IMR-90 (cell line): ENCODE data around the gene CLPX. TPM values are rescaled to one million over a fixed set of nuclear protein-coding genes. Genes with fewer than 3 reads are reported as not detected.

Source experiments
- ATAC-seq: fragments of 200-7000 bp; cut with Tn5 transposase; 2 replicates; pipeline ENCODE4 v1.9.1; 2020; ENCODE audit warnings: low read depth, mild to moderate bottlenecking, moderate library complexity
- BruUV-seq: library from RNA; stranded (reverse); fragments of 400-500 nt; replicated peaks from 2 replicates; lab custom pipeline; 2021; lab: Mats Ljungman, UMichigan
- CTCF ChIA-PET: fragments of 300-600 bp; formaldehyde crosslinking; extraction: SDS; loops from one replicate; lab custom pipeline; 2021; ENCODE audit warnings: antibody characterized with exemption; lab: Yijun Ruan, JAX
- POLR2A ChIA-PET: fragments of 300-600 bp; sonication (Branson Sonifier 250); formaldehyde crosslinking; loops from one replicate; lab custom pipeline; 2022; ENCODE audit warnings: antibody characterized with exemption; ENCODE audit not compliant: unreplicated experiment; lab: Charles Lee
- DNase-seq: peaks from one replicate; pipeline ENCODE4 v3.0.0; 2013
- H2AFZ ChIP-seq: replicated peaks from 2 replicates; pipeline ENCODE3; 2013; ENCODE audit warnings: low read length, mild to moderate bottlenecking; ENCODE audit not compliant: poor library complexity
- H2AK5ac ChIP-seq: 2 replicates; pipeline ENCODE4 v1.6.1; 2013; ENCODE audit warnings: low read depth, low read length, inconsistent platforms
- H2AK9ac ChIP-seq: replicated peaks from 2 replicates; pipeline ENCODE3; 2013; ENCODE audit warnings: mild to moderate bottlenecking, low read depth, low read length, moderate library complexity; ENCODE audit not compliant: poor library complexity
- H2BK120ac ChIP-seq: 2 replicates; pipeline ENCODE4 v1.6.1; 2013; ENCODE audit warnings: low read depth, low read length, inconsistent platforms
- H2BK15ac ChIP-seq: 3 replicates; pipeline ENCODE4 v1.6.1; 2013; ENCODE audit warnings: low read depth, low read length, inconsistent platforms
- H2BK20ac ChIP-seq: 2 replicates; pipeline ENCODE4 v1.6.1; 2013; ENCODE audit warnings: low read depth, mild to moderate bottlenecking, inconsistent platforms, low read length, moderate library complexity
- H2BK5ac ChIP-seq: 2 replicates; pipeline ENCODE4 v1.6.1; 2013; ENCODE audit warnings: mild to moderate bottlenecking, low read depth, low read length, inconsistent platforms; ENCODE audit not compliant: poor library complexity, severe bottlenecking
- H3K14ac ChIP-seq: replicated peaks from 2 replicates; pipeline ENCODE4 v1.6.1; 2013; ENCODE audit warnings: low read depth, low read length, inconsistent platforms
- H3K18ac ChIP-seq: 2 replicates; pipeline ENCODE4 v1.6.1; 2013; ENCODE audit warnings: low read depth, low read length, control low read depth
- H3K23ac ChIP-seq: 2 replicates; pipeline ENCODE4 v1.6.1; 2013; ENCODE audit warnings: low read depth, low read length, inconsistent platforms
- H3K27ac ChIP-seq: 2 replicates; pipeline ENCODE4 v1.5.1; 2013; ENCODE audit warnings: mild to moderate bottlenecking, control low read depth, low read length; ENCODE audit not compliant: insufficient read depth
- H3K27me3 ChIP-seq: 2 replicates; pipeline ENCODE4 v1.6.1; 2013; ENCODE audit warnings: low read length; ENCODE audit not compliant: control insufficient read depth, insufficient read depth
- H3K36me3 ChIP-seq: 2 replicates; pipeline ENCODE4 v1.6.1; 2013; ENCODE audit warnings: low read length, mixed read lengths; ENCODE audit not compliant: control insufficient read depth, insufficient read depth
- H3K4ac ChIP-seq: 2 replicates; pipeline ENCODE4 v1.6.1; 2013; ENCODE audit warnings: low read depth, low read length, inconsistent platforms
- H3K4me1 ChIP-seq: 2 replicates; pipeline ENCODE4 v1.6.1; 2013; ENCODE audit warnings: low read length, mixed read lengths; ENCODE audit not compliant: control insufficient read depth, insufficient read depth
- H3K4me2 ChIP-seq: 2 replicates; pipeline ENCODE4 v1.6.1; 2013; ENCODE audit warnings: low read depth, mild to moderate bottlenecking, control low read depth, low read length, moderate library complexity
- H3K4me3 ChIP-seq: 2 replicates; pipeline ENCODE4 v1.5.1; 2013; ENCODE audit warnings: low read depth, mild to moderate bottlenecking, control low read depth, low read length, moderate library complexity; ENCODE audit not compliant: insufficient read depth
- H3K56ac ChIP-seq: 2 replicates; pipeline ENCODE4 v1.6.1; 2013; ENCODE audit warnings: low read length, inconsistent platforms; ENCODE audit not compliant: insufficient read depth; ENCODE audit errors: extremely low read depth
- H3K79me1 ChIP-seq, 2 experiments: 2 replicates each; pipeline ENCODE4 v1.6.1; 2013; ENCODE audit warnings: low read length in 2 of 2, inconsistent platforms in 1 of 2, low read depth in 1 of 2
- H3K9ac ChIP-seq: 2 replicates; pipeline ENCODE4 v1.6.1; 2013; ENCODE audit warnings: low read depth, low read length, control low read depth
- H3K9me1 ChIP-seq: 2 replicates; pipeline ENCODE4 v1.6.1; 2013; ENCODE audit warnings: low read length, inconsistent platforms; ENCODE audit not compliant: insufficient read depth
- H3K9me3 ChIP-seq: 2 replicates; pipeline ENCODE4 v1.6.1; 2013; ENCODE audit warnings: low read length; ENCODE audit not compliant: control insufficient read depth, insufficient read depth
- H4K20me1 ChIP-seq: 2 replicates; pipeline ENCODE4 v1.6.1; 2013; ENCODE audit warnings: low read length, inconsistent platforms; ENCODE audit not compliant: insufficient read depth
- H4K5ac ChIP-seq: 2 replicates; pipeline ENCODE4 v1.6.1; 2013; ENCODE audit warnings: mild to moderate bottlenecking, low read depth, low read length, control low read depth
- H4K8ac ChIP-seq, 2 experiments: 2 replicates each; pipeline ENCODE4 v1.6.1; 2013; ENCODE audit warnings: low read depth in 2 of 2, low read length in 2 of 2, control low read depth in 1 of 2, inconsistent platforms in 1 of 2
- H4K91ac ChIP-seq: 2 replicates; pipeline ENCODE4 v1.6.1; 2013; ENCODE audit warnings: low read depth, low read length, inconsistent platforms; ENCODE audit not compliant: insufficient read depth
- BHLHE40 ChIP-seq: fragments of 150-350 bp; IDR thresholded peaks from 2 replicates; pipeline ENCODE4 v1.6.1; 2016; ENCODE audit warnings: mild to moderate bottlenecking, low read depth, low read length
- CHD1 ChIP-seq: IDR thresholded peaks from 2 replicates; pipeline ENCODE4 v1.6.1; 2012; ENCODE audit warnings: low read depth, low read length, improper control_type of control experiment
- FOS ChIP-seq: fragments of 150-350 bp; IDR thresholded peaks from 2 replicates; pipeline ENCODE4 v1.6.1; 2016; ENCODE audit warnings: low read depth, low read length
- MAFK ChIP-seq: IDR thresholded peaks from 2 replicates; pipeline ENCODE4 v1.6.1; 2012; ENCODE audit warnings: low read depth, low read length, improper control_type of control experiment
- MAZ ChIP-seq: IDR thresholded peaks from 2 replicates; pipeline ENCODE4 v1.6.1; 2012; ENCODE audit warnings: low read depth, mild to moderate bottlenecking, low read length, improper control_type of control experiment, moderate library complexity, borderline replicate concordance
- NFE2L2 ChIP-seq: fragments of 150-350 bp; IDR thresholded peaks from 2 replicates; pipeline ENCODE4 v1.6.1; 2016; ENCODE audit warnings: low read depth, mild to moderate bottlenecking, low read length
- POLR2A ChIP-seq: IDR thresholded peaks from 2 replicates; pipeline ENCODE4 v1.6.1; 2012; ENCODE audit warnings: mild to moderate bottlenecking, low read depth, low read length
- RAD21 ChIP-seq: IDR thresholded peaks from 2 replicates; pipeline ENCODE4 v1.6.1; 2012; ENCODE audit warnings: low read length, improper control_type of control experiment
- RCOR1 ChIP-seq: IDR thresholded peaks from 2 replicates; pipeline ENCODE4 v1.6.1; 2012; ENCODE audit warnings: mild to moderate bottlenecking, low read length, improper control_type of control experiment; ENCODE audit not compliant: insufficient replicate concordance
- RFX5 ChIP-seq: IDR thresholded peaks from 2 replicates; pipeline ENCODE4 v1.8.0; 2012; ENCODE audit warnings: low read depth, mild to moderate bottlenecking, low read length, moderate library complexity
- SMC3 ChIP-seq: fragments of 150-350 bp; IDR thresholded peaks from 2 replicates; pipeline ENCODE4 v1.6.1; 2016; ENCODE audit warnings: low read depth, mild to moderate bottlenecking, antibody characterized with exemption, low read length, moderate library complexity
- dilution Hi-C: fragments of 300-500 bp; cut with HindIII; formaldehyde crosslinking; loops from one replicate; pipeline ENCODE4 v1.14.3; 2018; ENCODE audit warnings: low sequenced_read_pairs; ENCODE audit not compliant: unreplicated experiment
- in situ Hi-C: fragments of 300-500 bp; cut with MboI; formaldehyde crosslinking; loops from 3 replicates; pipeline ENCODE4 v1.14.3; 2019; ENCODE audit warnings: low sequenced_read_pairs, inconsistent platforms, mixed read lengths
- intact Hi-C: fragments of 100-400 bp; cut with micrococcal nuclease; formaldehyde crosslinking; loops from 2 replicates; pipeline ENCODE4 v1.10.0; 2022
- polyA plus RNA-seq, 3 experiments: library from polyadenylated mRNA; depleted of rRNA; stranded (reverse); fragments of >200 nt; gene quantifications; 2 replicates each; pipeline ENCODE4 v1.2.3, GENCODE V29; 2012; ENCODE audit warnings: low replicate concordance in 1 of 3
- total RNA-seq: library from RNA; depleted of rRNA; stranded (reverse); fragments of >200 nt; gene quantifications from 2 replicates; pipeline ENCODE4 v1.2.3, GENCODE V29; 2012
- TF ChIP-seq, protein P1 (sequence below): fragments of 150-350 bp; IDR thresholded peaks from 2 replicates; pipeline ENCODE4 v1.6.1; 2017; ENCODE audit warnings: mild to moderate bottlenecking, antibody characterized with exemption, low read length, low read depth
- TF ChIP-seq, protein P2 (sequence below): fragments of 150-350 bp; IDR thresholded peaks from 2 replicates; pipeline ENCODE4 v1.6.1; 2016; ENCODE audit warnings: low read depth, mild to moderate bottlenecking, low read length, moderate library complexity, borderline replicate concordance

Gene CLPX
- total and polyA plus RNA-seq, 2 of the 4 experiments (the other 2 are of a cell fraction): 25.8 to 26.9 TPM

DNA sequence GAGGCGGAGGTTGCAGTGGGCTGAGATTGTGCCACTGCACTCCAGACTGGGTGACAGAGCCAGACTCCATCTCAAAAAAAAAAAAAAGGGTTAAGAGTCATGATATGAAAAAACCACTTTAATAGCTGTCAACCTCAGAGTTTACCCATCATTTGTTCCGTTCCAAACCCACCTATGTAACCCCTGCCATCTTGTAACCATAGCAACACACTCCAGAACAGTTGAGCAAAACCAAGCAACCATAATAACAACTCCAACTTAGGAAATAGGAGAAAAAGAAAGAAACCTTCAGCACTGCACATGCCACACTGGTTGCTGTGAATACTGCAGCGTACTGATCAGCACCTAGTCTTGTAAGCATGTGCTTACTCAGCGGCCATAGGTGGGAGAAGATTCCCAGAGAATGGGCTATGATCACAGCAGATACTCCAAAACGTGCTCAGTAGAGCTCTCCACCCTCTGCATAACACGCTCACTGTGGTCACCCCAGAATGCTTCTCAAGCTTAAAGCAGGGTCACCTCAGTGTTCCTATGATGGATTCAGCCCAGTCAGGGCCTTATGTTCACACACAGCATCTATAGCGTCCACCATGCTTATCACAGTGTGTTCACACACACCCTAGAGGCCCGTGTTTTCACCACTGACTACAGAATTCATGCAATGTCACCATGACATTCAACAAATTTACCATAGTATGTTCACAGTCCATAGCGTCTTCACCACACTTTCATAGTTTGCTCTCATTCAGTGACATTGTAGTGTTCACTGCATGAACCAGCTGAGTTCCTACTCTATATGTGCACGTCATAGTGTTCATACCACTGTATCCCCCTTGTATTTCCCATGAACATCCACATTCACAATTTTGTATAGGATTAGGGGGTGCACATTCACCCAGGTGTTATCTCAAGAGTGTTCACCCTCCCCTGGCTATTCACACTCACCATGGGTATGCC lies 32.7 kb upstream of the CLPX start (continued):
- TF ChIP-seq RFX5 (no peak), FOS (no peak)

DNA sequence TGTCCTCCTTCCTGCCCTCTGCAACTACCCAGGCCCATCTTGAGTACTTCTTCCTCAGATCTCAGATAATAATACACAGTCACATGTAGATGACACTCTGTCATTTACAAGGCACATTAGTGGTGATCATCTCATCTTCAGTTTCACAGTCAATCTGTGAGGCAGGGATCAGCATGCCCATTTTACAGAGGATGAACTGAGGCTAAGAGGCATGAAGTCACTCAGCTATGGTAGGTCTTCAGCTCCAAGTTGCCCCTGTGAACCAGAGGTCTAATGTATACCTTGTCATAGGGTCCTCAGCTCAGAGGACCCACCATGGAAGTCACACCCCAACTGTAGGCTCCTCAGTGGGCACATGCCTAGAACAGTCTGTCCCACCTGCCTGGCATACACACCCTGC lies 30.4 kb upstream of the CLPX start:
- TF ChIP-seq SMC3 (no peak), NFE2L2 (no peak), RAD21 (no peak), FOS (no peak), POLR2A (no peak), CHD1 (no peak), MAZ (no peak), MAFK (no peak), BHLHE40 (no peak), RCOR1 (no peak)
- TF ChIP-seq, protein P1, sequence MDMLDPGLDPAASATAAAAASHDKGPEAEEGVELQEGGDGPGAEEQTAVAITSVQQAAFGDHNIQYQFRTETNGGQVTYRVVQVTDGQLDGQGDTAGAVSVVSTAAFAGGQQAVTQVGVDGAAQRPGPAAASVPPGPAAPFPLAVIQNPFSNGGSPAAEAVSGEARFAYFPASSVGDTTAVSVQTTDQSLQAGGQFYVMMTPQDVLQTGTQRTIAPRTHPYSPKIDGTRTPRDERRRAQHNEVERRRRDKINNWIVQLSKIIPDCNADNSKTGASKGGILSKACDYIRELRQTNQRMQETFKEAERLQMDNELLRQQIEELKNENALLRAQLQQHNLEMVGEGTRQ: no peak
- TF ChIP-seq, protein P2, sequence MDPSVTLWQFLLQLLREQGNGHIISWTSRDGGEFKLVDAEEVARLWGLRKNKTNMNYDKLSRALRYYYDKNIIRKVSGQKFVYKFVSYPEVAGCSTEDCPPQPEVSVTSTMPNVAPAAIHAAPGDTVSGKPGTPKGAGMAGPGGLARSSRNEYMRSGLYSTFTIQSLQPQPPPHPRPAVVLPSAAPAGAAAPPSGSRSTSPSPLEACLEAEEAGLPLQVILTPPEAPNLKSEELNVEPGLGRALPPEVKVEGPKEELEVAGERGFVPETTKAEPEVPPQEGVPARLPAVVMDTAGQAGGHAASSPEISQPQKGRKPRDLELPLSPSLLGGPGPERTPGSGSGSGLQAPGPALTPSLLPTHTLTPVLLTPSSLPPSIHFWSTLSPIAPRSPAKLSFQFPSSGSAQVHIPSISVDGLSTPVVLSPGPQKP: no peak
- dilution Hi-C loops: no loop called here

More for the DNA sequence above, 30.4 kb upstream of the CLPX start:
- no peaks in the 10 kb centered on the region for H3K9me1 ChIP-seq
- H4K20me1 ChIP-seq: no peaks in the 10 kb centered on the region
- H2BK5ac ChIP-seq: no peak overlapping the region
- H3K23ac ChIP-seq: no peak overlapping the region
- no peak overlapping the region for H3K18ac ChIP-seq
- no peak overlapping the region for H4K91ac ChIP-seq
- no peak overlapping the region for H2AFZ ChIP-seq
- H2AK9ac ChIP-seq: no peak overlapping the region
- no peaks in the 10 kb centered on the region for H3K36me3 ChIP-seq
- no peaks in the 10 kb centered on the region for H3K9me3 ChIP-seq
- no peaks in the 10 kb centered on the region for H3K79me1 ChIP-seq
- POLR2A ChIA-PET: no interaction called here
- intact Hi-C loops (no loop called here), in situ Hi-C loops (no loop called here)
- no peak overlapping the region for H2AK5ac ChIP-seq
- peaks cover 12% of the 10 kb centered on the region; the same call in 1 of the 2 replicates for H3K4me1 ChIP-seq
- no peak overlapping the region for H4K8ac ChIP-seq
- CTCF ChIA-PET: no interaction called here
- BruUV-seq: no TSS peak
- H3K4ac ChIP-seq: no peak overlapping the region
- no peak overlapping the region for H2BK20ac ChIP-seq
- H3K14ac ChIP-seq: no peak overlapping the region
- no peak for DNase-seq
- no peak overlapping the region for H4K5ac ChIP-seq
- no peak for ATAC-seq
- H3K56ac ChIP-seq: no peak overlapping the region
- no peak overlapping the region for H3K27ac ChIP-seq
- no peak overlapping the region for H3K4me3 ChIP-seq
- H2BK120ac ChIP-seq: no peak overlapping the region
- no peak overlapping the region for H3K9ac ChIP-seq
- H3K4me2 ChIP-seq: no peak overlapping the region
- H3K27me3 ChIP-seq: peaks cover 16% of the 10 kb centered on the region
- no peak overlapping the region for H2BK15ac ChIP-seq
